Brain microvascular endothelial cell (primary cell): Measurements from ENCODE around the gene FOXK1.

Experiments used
- DNase-seq: peaks from one replicate; pipeline ENCODE4 v3.0.0-alpha.2; 2020
- H3K27ac ChIP-seq: fragments of 250-450 bp; sonication (Bioruptor Pico); 2 replicates; pipeline ENCODE4 v1.5.1; 2020; ENCODE audit warnings: mild to moderate bottlenecking, moderate library complexity
- H3K27me3 ChIP-seq: fragments of 250-450 bp; sonication (Bioruptor Pico); replicated peaks from 2 replicates; pipeline ENCODE4 v1.5.1; 2020; ENCODE audit warnings: mild to moderate bottlenecking
- H3K36me3 ChIP-seq: fragments of 250-450 bp; sonication (Bioruptor Pico); replicated peaks from 2 replicates; pipeline ENCODE4 v1.5.1; 2020; ENCODE audit warnings: mild to moderate bottlenecking
- H3K4me3 ChIP-seq: 2 replicates; pipeline ENCODE4 v1.5.1; 2011; ENCODE audit warnings: low read depth, mild to moderate bottlenecking, control low read depth, low read length, moderate library complexity
- CTCF ChIP-seq: IDR thresholded peaks from 2 replicates; pipeline ENCODE4 v1.5.1; 2011; ENCODE audit warnings: low read depth, mild to moderate bottlenecking, moderate library complexity, low read length, control low read depth, inconsistent platforms; ENCODE audit errors: missing control alignments
- in situ Hi-C: cut with HindIII; loops from 2 replicates; pipeline ENCODE4 v1.10.0; 2017; ENCODE audit warnings: low sequenced_read_pairs, low pct_ligation_motif_present

Gene FOXK1

GRCh38 chr7:4787947-4788626 is 106.0 kb downstream of the FOXK1 start:
- no peak for DNase-seq
- in situ Hi-C loops, result no loop called here
- TF ChIP-seq CTCF, result no peak
- H3K36me3 ChIP-seq, result peaks cover 82% of the 10 kb centered on the region
- no peaks in the 10 kb centered on the region for H3K27me3 ChIP-seq
- H3K27ac ChIP-seq, result no peak overlapping the region
- no peak overlapping the region for H3K4me3 ChIP-seq

GRCh38 chr7:4788627-4789189 is 106.6 kb downstream of the FOXK1 start:
- no peak overlapping the region for H3K27ac ChIP-seq
- H3K27me3 ChIP-seq, result no peaks in the 10 kb centered on the region
- in situ Hi-C loops, result no loop called here
- H3K4me3 ChIP-seq, result no peak overlapping the region
- TF ChIP-seq CTCF, result no peak
- H3K36me3 ChIP-seq, result peaks cover 75% of the 10 kb centered on the region
- DNase-seq, result no peak

- H3K36me3 ChIP-seq, result peaks cover 68% of the 10 kb centered on the region
- H3K27me3 ChIP-seq, result no peaks in the 10 kb centered on the region
- DNase-seq, result no peak
- no peak overlapping the region for H3K27ac ChIP-seq
- in situ Hi-C loops, result no loop called here
- TF ChIP-seq CTCF, result no peak
- H3K4me3 ChIP-seq, result no peak overlapping the region
Observed at GRCh38 chr7:4789194-4790077, 107.3 kb downstream of the FOXK1 start.

- no peak for DNase-seq
- Histone ChIP-seq H3K27me3 (no peaks in the 10 kb centered on the region), H3K27ac (no peak overlapping the region), H3K4me3 (no peak overlapping the region), H3K36me3 (peaks cover 62% of the 10 kb centered on the region)
- no peak for TF ChIP-seq CTCF
- in situ Hi-C loops, result no loop called here
Observed at GRCh38 chr7:4790078-4790465, 108.0 kb downstream of the FOXK1 start.

- no peak overlapping the region for H3K27ac ChIP-seq
- TF ChIP-seq CTCF, result no peak
- no peaks in the 10 kb centered on the region for H3K27me3 ChIP-seq
- no peak for DNase-seq
- peaks cover 57% of the 10 kb centered on the region for H3K36me3 ChIP-seq
- H3K4me3 ChIP-seq, result no peak overlapping the region
- in situ Hi-C loops, result no loop called here
Observed at GRCh38 chr7:4790516-4790991, 108.5 kb downstream of the FOXK1 start.
